Measurements from ENCODE around the gene GSX2.

- TF ChIP-seq ATF2 (IDR thresholded peaks at IDR 0.05; ENCODE audit: low read length) = no peak
- no peak for TF ChIP-seq SMC3 (IDR thresholded peaks at IDR 0.05; ENCODE audit: borderline replicate concordance, low read length)
- TF ChIP-seq, protein P1, sequence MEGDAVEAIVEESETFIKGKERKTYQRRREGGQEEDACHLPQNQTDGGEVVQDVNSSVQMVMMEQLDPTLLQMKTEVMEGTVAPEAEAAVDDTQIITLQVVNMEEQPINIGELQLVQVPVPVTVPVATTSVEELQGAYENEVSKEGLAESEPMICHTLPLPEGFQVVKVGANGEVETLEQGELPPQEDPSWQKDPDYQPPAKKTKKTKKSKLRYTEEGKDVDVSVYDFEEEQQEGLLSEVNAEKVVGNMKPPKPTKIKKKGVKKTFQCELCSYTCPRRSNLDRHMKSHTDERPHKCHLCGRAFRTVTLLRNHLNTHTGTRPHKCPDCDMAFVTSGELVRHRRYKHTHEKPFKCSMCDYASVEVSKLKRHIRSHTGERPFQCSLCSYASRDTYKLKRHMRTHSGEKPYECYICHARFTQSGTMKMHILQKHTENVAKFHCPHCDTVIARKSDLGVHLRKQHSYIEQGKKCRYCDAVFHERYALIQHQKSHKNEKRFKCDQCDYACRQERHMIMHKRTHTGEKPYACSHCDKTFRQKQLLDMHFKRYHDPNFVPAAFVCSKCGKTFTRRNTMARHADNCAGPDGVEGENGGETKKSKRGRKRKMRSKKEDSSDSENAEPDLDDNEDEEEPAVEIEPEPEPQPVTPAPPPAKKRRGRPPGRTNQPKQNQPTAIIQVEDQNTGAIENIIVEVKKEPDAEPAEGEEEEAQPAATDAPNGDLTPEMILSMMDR (IDR thresholded peaks at IDR 0.05 in 2 of 3, conservative IDR thresholded peaks at IDR 0.05 in 1 of 3; ENCODE audit: control insufficient read depth in 2 of 3, extremely low read depth in 1 of 3, insufficient read depth in 1 of 3, low read depth in 3 of 3, low read length in 3 of 3) = no peak
- no peak for TF ChIP-seq CEBPB (IDR thresholded peaks at IDR 0.05; ENCODE audit: borderline replicate concordance in 1 of 2, low read depth in 2 of 2, low read length in 2 of 2)
- no peak for TF ChIP-seq CHD1 (IDR thresholded peaks at IDR 0.05; ENCODE audit: low read depth, low read length)
- TF ChIP-seq, protein P2, sequence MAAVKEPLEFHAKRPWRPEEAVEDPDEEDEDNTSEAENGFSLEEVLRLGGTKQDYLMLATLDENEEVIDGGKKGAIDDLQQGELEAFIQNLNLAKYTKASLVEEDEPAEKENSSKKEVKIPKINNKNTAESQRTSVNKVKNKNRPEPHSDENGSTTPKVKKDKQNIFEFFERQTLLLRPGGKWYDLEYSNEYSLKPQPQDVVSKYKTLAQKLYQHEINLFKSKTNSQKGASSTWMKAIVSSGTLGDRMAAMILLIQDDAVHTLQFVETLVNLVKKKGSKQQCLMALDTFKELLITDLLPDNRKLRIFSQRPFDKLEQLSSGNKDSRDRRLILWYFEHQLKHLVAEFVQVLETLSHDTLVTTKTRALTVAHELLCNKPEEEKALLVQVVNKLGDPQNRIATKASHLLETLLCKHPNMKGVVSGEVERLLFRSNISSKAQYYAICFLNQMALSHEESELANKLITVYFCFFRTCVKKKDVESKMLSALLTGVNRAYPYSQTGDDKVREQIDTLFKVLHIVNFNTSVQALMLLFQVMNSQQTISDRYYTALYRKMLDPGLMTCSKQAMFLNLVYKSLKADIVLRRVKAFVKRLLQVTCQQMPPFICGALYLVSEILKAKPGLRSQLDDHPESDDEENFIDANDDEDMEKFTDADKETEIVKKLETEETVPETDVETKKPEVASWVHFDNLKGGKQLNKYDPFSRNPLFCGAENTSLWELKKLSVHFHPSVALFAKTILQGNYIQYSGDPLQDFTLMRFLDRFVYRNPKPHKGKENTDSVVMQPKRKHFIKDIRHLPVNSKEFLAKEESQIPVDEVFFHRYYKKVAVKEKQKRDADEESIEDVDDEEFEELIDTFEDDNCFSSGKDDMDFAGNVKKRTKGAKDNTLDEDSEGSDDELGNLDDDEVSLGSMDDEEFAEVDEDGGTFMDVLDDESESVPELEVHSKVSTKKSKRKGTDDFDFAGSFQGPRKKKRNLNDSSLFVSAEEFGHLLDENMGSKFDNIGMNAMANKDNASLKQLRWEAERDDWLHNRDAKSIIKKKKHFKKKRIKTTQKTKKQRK (IDR thresholded peaks at IDR 0.05; ENCODE audit: low read depth, low read length) = no peak
- TF ChIP-seq HDAC2 (IDR thresholded peaks at IDR 0.05) = no peak
- no peak for TF ChIP-seq KDM1A (IDR thresholded peaks at IDR 0.05; ENCODE audit: borderline replicate concordance)
- TF ChIP-seq EP300 (IDR thresholded peaks at IDR 0.05; ENCODE audit: borderline replicate concordance in 1 of 2, control insufficient read depth in 1 of 2, low read depth in 2 of 2, low read length in 2 of 2) = no peak
- no peak for TF ChIP-seq POLR2A (IDR thresholded peaks at IDR 0.05; ENCODE audit: low read depth, low read length)
- TF ChIP-seq CREB1 (IDR thresholded peaks at IDR 0.05; ENCODE audit: low read depth) = no peak
These were observed 32.8 kb upstream of the GSX2 start for GRCh38 chr4:54067166-54067565.
